Peyer's patch (tissue), 4 donors: ENCODE results near the gene CAMKK1. TPM values are rescaled to one million over a fixed set of nuclear protein-coding genes. Genes with fewer than 3 reads are reported as not detected.
A peak's percentile ranks its signal among the peaks of the same experiment; 100 is the strongest.

Experiments used
- DNase-seq, 3 donors: peaks; one replicate each; pipeline ENCODE4 v3.0.0-alpha.2; 2017 to 2019
- H3K27ac ChIP-seq, 4 donors: fragments of 200-600 bp; sonication (generic); one replicate each; pipeline ENCODE4 v1.5.1; 2016 to 2019
- H3K27me3 ChIP-seq, 2 donors: fragments of 200-600 bp; sonication (generic); one replicate each; pipeline ENCODE4 v1.5.1; 2019
- H3K36me3 ChIP-seq, 3 donors: fragments of 200-600 bp; sonication (generic); one replicate each; pipeline ENCODE4 v1.5.1; 2016 to 2019
- H3K4me1 ChIP-seq, 4 donors: fragments of 200-600 bp; sonication (generic); one replicate each; pipeline ENCODE4 v1.5.1; 2016 to 2019
- H3K4me3 ChIP-seq, 4 donors: fragments of 200-600 bp; sonication (generic); 1 replicate in 3 of 4; 2 replicates in 1 of 4; pipeline ENCODE4 v1.5.1; 2016 to 2019; ENCODE audit warnings: mild to moderate bottlenecking in 1 of 4
- H3K9me3 ChIP-seq, 4 donors: fragments of 200-600 bp; sonication (generic); one replicate each; pipeline ENCODE4 v1.5.1; 2016 to 2019; ENCODE audit warnings: mild to moderate bottlenecking in 1 of 4
- POLR2A ChIP-seq, 2 donors: fragments of 450-650 bp; IDR thresholded peaks; one replicate each; pipeline ENCODE4 v1.5.1; 2017; ENCODE audit warnings: antibody characterized with exemption in 2 of 2, mild to moderate bottlenecking in 2 of 2, moderate library complexity in 2 of 2
- total RNA-seq, 4 donors: library from RNA; depleted of rRNA; stranded (reverse); fragments of >200 nt; gene quantifications; one replicate each; pipeline ENCODE4 v1.1.0, GENCODE V29; 2016
- TF ChIP-seq, protein P1 (sequence below), 6 experiments: fragments of 450-650 bp in 4 of 6; fragments of 200-600 bp in 2 of 6; sonication (generic) in 1 of 6; IDR thresholded peaks; one replicate each; pipeline ENCODE4 v1.5.1; 2017 to 2019; ENCODE audit warnings: antibody characterized with exemption in 6 of 6, mild to moderate bottlenecking in 3 of 6, moderate library complexity in 1 of 6

The CAMKK1 gene
- total RNA-seq, 4 donors from 2014 or later: 2.5 to 13.2 (median 4.6) TPM

DNA sequence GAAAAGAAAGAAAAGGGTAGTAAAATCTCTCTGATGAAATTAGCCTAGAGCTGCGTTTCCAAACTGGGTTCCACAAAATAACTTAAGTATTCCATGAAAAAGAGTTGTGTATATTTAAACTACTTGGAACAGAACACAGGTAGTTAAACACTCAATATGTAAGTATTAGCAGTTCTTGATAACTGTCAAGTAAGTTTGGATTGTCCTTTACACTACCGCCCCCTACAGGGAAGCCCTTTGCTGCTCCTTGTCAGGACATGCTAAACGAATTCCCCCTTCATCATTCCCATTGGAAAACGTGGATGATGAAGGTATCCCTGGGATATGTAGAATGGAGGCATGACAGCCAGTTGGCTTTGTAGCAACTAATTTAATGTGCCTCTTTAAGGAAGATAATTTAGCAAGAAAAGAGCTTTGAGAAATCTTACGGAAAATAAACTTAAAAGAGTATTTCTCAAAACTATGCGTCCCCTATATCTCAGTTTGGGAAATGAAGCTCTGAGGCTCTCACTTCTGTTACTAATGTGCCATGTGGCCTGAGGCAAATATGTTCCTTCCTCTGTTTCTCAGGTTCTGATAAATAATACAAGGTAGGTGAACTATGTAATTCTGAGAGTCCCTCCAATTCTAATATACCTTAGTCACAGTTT, 65.6 kb downstream of the CAMKK1 start:
- DNase-seq: peak in 2 of 3 donors; percentile 73 to 88
- H3K9me3 ChIP-seq: no peaks in the 10 kb centered on the region
- no peak overlapping the region for H3K27ac ChIP-seq
- peaks cover 0 to 61% (median 0%) of the 10 kb centered on the region in 3 donors for H3K36me3 ChIP-seq
- H3K4me1 ChIP-seq: peaks cover 0 to 17% (median 0%) of the 10 kb centered on the region in 4 donors
- TF ChIP-seq, protein P1, sequence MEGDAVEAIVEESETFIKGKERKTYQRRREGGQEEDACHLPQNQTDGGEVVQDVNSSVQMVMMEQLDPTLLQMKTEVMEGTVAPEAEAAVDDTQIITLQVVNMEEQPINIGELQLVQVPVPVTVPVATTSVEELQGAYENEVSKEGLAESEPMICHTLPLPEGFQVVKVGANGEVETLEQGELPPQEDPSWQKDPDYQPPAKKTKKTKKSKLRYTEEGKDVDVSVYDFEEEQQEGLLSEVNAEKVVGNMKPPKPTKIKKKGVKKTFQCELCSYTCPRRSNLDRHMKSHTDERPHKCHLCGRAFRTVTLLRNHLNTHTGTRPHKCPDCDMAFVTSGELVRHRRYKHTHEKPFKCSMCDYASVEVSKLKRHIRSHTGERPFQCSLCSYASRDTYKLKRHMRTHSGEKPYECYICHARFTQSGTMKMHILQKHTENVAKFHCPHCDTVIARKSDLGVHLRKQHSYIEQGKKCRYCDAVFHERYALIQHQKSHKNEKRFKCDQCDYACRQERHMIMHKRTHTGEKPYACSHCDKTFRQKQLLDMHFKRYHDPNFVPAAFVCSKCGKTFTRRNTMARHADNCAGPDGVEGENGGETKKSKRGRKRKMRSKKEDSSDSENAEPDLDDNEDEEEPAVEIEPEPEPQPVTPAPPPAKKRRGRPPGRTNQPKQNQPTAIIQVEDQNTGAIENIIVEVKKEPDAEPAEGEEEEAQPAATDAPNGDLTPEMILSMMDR (IDR thresholded peaks at IDR 0.05): peak; percentile 41 to 78 (median 72)
- TF ChIP-seq POLR2A (IDR thresholded peaks at IDR 0.05): no peak
- H3K4me3 ChIP-seq: no peak overlapping the region
- no peaks in the 10 kb centered on the region for H3K27me3 ChIP-seq

DNA sequence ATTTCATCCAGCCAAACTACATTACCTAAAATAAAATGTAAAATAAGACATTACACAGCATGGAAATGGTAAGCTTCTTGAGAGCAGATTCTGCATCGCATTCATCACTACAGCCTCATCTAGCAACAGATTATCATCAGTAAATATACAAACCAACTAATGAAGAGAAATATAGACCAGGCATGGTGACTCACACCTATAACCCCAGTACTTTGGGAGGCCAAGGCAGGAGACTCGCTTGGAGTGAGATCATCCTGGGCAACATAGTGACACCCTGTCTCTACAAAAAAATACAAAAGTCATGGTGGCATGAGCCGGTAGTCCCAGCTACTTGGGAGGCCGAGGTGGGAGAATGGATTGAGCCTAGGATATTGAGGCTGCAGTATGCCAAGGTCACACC, 66.7 kb downstream of the CAMKK1 start:
- H3K27ac ChIP-seq: no peak overlapping the region
- TF ChIP-seq POLR2A (IDR thresholded peaks at IDR 0.05): no peak
- TF ChIP-seq, protein P1 (IDR thresholded peaks at IDR 0.05): no peak
- H3K36me3 ChIP-seq: peaks cover 0 to 72% (median 0%) of the 10 kb centered on the region in 3 donors
- H3K4me1 ChIP-seq: peaks cover 0 to 17% (median 0%) of the 10 kb centered on the region in 4 donors
- H3K9me3 ChIP-seq: no peaks in the 10 kb centered on the region
- no peaks in the 10 kb centered on the region for H3K27me3 ChIP-seq
- no peak for DNase-seq
- no peak overlapping the region for H3K4me3 ChIP-seq

DNA sequence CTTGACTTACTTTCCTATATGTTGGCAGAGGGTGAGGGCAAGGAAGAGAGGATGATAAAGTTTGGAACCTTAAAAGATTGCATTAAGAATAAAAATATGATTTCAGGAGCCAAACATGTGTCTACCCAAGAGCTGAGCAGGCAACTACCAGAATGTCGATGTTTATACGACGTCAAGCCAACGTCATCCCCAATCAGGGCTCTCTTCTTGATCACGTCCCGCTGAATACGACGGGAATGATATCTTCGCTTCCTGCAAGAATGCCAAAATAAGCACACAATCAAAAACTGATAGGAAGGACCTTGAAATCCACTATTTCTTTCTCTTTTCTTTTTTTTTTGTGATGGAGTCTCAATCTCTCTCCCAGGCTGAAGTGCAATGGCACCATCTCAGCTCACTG, 71.8 kb downstream of the CAMKK1 start:
- Histone ChIP-seq H3K9me3 (no peaks in the 10 kb centered on the region), H3K27ac (no peak overlapping the region), H3K4me1 (no peaks in the 10 kb centered on the region), H3K36me3 (peaks cover 0 to 100% (median 0%) of the 10 kb centered on the region in 3 donors), H3K27me3 (no peaks in the 10 kb centered on the region), H3K4me3 (no peak overlapping the region)
- no peak for TF ChIP-seq POLR2A (IDR thresholded peaks at IDR 0.05)
- TF ChIP-seq, protein P1 (IDR thresholded peaks at IDR 0.05): no peak
- no peak for DNase-seq

DNA sequence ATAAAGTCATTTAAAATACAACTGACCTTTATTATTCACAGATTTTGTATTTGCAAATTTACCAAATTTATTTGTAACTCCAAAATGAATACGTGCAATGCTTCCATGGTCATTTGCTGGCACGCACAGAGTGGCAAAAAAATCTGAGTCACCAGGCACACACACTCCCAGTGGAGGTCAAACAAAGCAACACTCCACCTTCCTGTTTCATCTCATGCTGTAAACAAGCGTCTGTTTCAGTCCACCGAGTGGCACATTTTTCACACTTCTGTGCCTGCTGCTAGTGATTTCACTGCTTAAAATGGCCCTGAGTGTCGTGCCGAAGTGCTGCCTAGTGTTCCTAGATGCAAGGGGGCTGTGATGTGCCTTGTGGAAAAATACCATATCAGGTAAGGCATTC, 74.1 kb downstream of the CAMKK1 start:
- TF ChIP-seq POLR2A (IDR thresholded peaks at IDR 0.05): no peak
- TF ChIP-seq, protein P1 (IDR thresholded peaks at IDR 0.05): no peak
- Histone ChIP-seq H3K4me3 (no peak overlapping the region), H3K27ac (no peak overlapping the region), H3K9me3 (no peaks in the 10 kb centered on the region), H3K4me1 (no peaks in the 10 kb centered on the region), H3K36me3 (peaks cover 0 to 100% (median 0%) of the 10 kb centered on the region in 3 donors), H3K27me3 (no peaks in the 10 kb centered on the region)
- no peak for DNase-seq

DNA sequence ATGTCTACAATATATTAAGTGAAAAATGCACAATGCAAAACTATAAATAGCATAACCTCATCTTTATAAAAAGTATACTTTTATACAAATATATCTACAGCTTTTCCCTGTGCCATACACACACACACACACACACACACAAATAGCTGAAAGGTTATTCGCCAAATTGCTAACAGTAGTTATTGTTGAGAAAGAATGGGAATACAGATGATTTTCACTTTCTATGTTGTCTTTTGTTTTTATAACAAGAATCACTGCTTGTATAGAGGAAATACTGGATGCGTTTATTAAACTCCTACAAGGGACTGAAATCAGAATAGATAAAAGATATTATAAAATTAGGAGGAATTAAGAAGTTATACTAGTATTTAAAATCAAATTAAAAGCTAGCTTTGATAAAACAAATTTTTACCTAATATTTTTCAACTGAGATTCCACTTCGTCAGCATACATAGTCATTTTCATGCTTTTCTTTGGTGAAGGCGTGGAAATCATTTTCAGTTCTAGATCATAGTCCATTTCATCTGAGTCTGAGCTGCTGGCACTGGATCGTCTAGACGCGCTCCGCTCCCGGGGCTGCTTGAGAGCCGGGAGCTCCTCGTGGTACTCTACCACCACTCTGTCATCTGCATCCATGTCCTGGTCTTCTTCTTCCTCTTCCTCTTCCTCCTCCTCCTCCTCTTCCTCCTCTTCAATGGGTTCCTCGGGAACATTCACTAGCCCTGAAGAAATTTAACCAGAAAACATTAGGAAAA, 74.8 kb downstream of the CAMKK1 start:
- H3K9me3 ChIP-seq: no peaks in the 10 kb centered on the region
- no peak overlapping the region for H3K27ac ChIP-seq
- H3K36me3 ChIP-seq: peaks cover 0 to 100% (median 0%) of the 10 kb centered on the region in 3 donors
- H3K27me3 ChIP-seq: no peaks in the 10 kb centered on the region
- no peaks in the 10 kb centered on the region for H3K4me1 ChIP-seq
- no peak overlapping the region for H3K4me3 ChIP-seq
- no peak for DNase-seq
- TF ChIP-seq, protein P1 (IDR thresholded peaks at IDR 0.05): no peak
- no peak for TF ChIP-seq POLR2A (IDR thresholded peaks at IDR 0.05)
